ENCODE measurements around the gene DNAJC6.

DNA sequence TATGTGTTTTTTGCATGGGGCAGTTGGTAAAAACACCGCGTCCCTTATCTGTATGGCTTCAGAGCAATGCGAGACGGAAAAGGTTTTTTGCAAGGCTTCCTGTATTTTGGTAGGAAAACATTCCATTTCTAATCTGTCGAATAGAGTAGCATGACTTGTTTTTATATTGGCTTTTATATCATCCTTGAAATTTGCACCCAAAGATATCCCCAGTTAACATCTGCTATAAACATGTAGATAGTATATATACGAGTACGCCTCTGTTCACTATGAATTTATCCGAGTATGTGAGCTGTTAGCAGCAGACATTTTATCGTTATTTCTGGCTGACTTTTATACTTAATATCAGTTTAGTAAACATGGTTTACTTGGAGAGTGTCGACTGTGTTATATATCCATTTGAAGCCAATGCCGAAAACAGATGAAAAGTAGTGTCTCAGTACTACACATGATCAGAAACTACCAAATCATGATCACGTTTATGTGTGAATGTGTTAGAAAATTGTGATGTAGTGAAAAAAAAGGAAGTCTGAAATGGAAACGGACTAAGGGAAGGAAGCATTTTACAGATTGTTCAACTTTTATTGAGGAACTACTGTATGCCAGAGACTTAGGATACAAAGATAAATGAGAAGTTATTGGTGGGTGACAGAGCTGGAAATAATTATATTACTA is 112.1 kb downstream of the DNAJC6 start:
- TF ChIP-seq, protein P1, sequence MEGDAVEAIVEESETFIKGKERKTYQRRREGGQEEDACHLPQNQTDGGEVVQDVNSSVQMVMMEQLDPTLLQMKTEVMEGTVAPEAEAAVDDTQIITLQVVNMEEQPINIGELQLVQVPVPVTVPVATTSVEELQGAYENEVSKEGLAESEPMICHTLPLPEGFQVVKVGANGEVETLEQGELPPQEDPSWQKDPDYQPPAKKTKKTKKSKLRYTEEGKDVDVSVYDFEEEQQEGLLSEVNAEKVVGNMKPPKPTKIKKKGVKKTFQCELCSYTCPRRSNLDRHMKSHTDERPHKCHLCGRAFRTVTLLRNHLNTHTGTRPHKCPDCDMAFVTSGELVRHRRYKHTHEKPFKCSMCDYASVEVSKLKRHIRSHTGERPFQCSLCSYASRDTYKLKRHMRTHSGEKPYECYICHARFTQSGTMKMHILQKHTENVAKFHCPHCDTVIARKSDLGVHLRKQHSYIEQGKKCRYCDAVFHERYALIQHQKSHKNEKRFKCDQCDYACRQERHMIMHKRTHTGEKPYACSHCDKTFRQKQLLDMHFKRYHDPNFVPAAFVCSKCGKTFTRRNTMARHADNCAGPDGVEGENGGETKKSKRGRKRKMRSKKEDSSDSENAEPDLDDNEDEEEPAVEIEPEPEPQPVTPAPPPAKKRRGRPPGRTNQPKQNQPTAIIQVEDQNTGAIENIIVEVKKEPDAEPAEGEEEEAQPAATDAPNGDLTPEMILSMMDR (IDR thresholded peaks at IDR 0.05): no peak
- TF ChIP-seq ZFX (IDR thresholded peaks at IDR 0.05; ENCODE audit: borderline replicate concordance): no peak

Data from 22Rv1 (cell line).